K562 (cell line): ENCODE measurements around the gene FERMT1. TPM values are rescaled to one million over a fixed set of nuclear protein-coding genes. Genes with fewer than 3 reads are reported as not detected.

ENCODE experiments used
- CBFA2T3 ChIP-seq: fragments of 450-650 bp; IDR thresholded peaks from 2 replicates; pipeline ENCODE4 v1.6.1; 2017
- DPF2 ChIP-seq: fragments of 450-650 bp; IDR thresholded peaks from 2 replicates; pipeline ENCODE4 v1.6.1; 2016
- E2F3 ChIP-seq: fragments of 250-450 bp; sonication (Bioruptor Pico); IDR thresholded peaks from 2 replicates; pipeline ENCODE4 v1.4.0; 2020; ENCODE audit warnings: mild to moderate bottlenecking
- ESRRA ChIP-seq: fragments of 450-650 bp; IDR thresholded peaks from 2 replicates; pipeline ENCODE4 v1.6.1; 2014; ENCODE audit warnings: low read depth, mild to moderate bottlenecking, moderate library complexity, borderline replicate concordance
- ETV6 ChIP-seq, 3 experiments: fragments of 150-350 bp in 1 of 3; sonication (generic) in 1 of 3; formaldehyde crosslinking in 1 of 3; IDR thresholded peaks; 2 replicates each; pipeline versions ENCODE4 v1.6.1 to v1.8.0; 2014 to 2022; ENCODE audit warnings: borderline replicate concordance in 2 of 3, low read depth in 2 of 3, antibody characterized with exemption in 1 of 3, low read length in 1 of 3, mild to moderate bottlenecking in 1 of 3, missing genetic modification reagents in 1 of 3
- FOS ChIP-seq: IDR thresholded peaks from 3 replicates; pipeline ENCODE4 v1.6.1; 2011; ENCODE audit not compliant: insufficient read length; ENCODE audit errors: extremely low read depth
- HMBOX1 ChIP-seq: sonication (generic); IDR thresholded peaks from 2 replicates; pipeline ENCODE4 v1.6.1; 2016
- HNRNPK ChIP-seq: fragments of 200-400 bp; formaldehyde crosslinking; IDR thresholded peaks from one replicate; pipeline ENCODE4 v1.6.1; 2018; ENCODE audit warnings: mild to moderate bottlenecking, low read depth, low read length; ENCODE audit not compliant: poor library complexity, severe bottlenecking
- HNRNPUL1 ChIP-seq: fragments of 200-400 bp; formaldehyde crosslinking; IDR thresholded peaks from 2 replicates; pipeline ENCODE4 v1.6.1; 2017; ENCODE audit warnings: low read length
- LEF1 ChIP-seq: fragments of 450-650 bp; IDR thresholded peaks from 2 replicates; pipeline ENCODE4 v1.6.1; 2016; ENCODE audit warnings: mild to moderate bottlenecking
- MITF ChIP-seq: IDR thresholded peaks from 2 replicates; pipeline ENCODE4 v1.6.1; 2014; ENCODE audit warnings: antibody characterized with exemption
- MYC ChIP-seq, 2 experiments: fragments of 250-450 bp in 1 of 2; sonication (Bioruptor Pico) in 1 of 2; IDR thresholded peaks; 2 replicates each; pipeline versions ENCODE4 v1.5.1 to v1.6.1; 2012 to 2021; ENCODE audit warnings: low read depth in 2 of 2, borderline replicate concordance in 1 of 2, improper control_type of control experiment in 1 of 2, low read length in 1 of 2, mild to moderate bottlenecking in 1 of 2, moderate library complexity in 1 of 2
- NEUROD1 ChIP-seq: fragments of 150-350 bp; IDR thresholded peaks from 2 replicates; pipeline ENCODE4 v1.6.1; 2014; ENCODE audit warnings: borderline replicate concordance, low read length, low read depth; ENCODE audit not compliant: partially characterized antibody
- PRMT5 ChIP-seq: sonication (generic); formaldehyde crosslinking; IDR thresholded peaks from 2 replicates; pipeline ENCODE4 v1.5.0; 2020; ENCODE audit warnings: missing genetic modification reagents
- SNAPC5 ChIP-seq: fragments of 250-450 bp; sonication (Bioruptor Pico); IDR thresholded peaks from 2 replicates; pipeline ENCODE4 v1.8.0; 2021; ENCODE audit warnings: moderate library complexity, mild to moderate bottlenecking, inconsistent platforms
- TAF9B ChIP-seq: fragments of 450-650 bp; IDR thresholded peaks from 2 replicates; pipeline ENCODE4 v1.6.1; 2018; ENCODE audit warnings: mild to moderate bottlenecking; ENCODE audit not compliant: partially characterized antibody
- TRIM25 ChIP-seq: fragments of 450-650 bp; IDR thresholded peaks from 2 replicates; pipeline ENCODE4 v1.7.0; 2016; ENCODE audit warnings: borderline replicate concordance
- ZNF140 ChIP-seq: fragments of 250-450 bp; sonication (Bioruptor Pico); IDR thresholded peaks from 2 replicates; pipeline ENCODE4 v1.8.0; 2021; ENCODE audit warnings: moderate library complexity, mild to moderate bottlenecking, inconsistent platforms
- ZNF431 ChIP-seq: sonication (generic); formaldehyde crosslinking; IDR thresholded peaks from 2 replicates; pipeline ENCODE4 v1.8.0; 2022; ENCODE audit warnings: mild to moderate bottlenecking, missing genetic modification reagents
- polyA plus RNA-seq, 8 experiments: library from polyadenylated mRNA; depleted of rRNA in 4 of 8; stranded (reverse) in 5 of 8; unstranded in 3 of 8; fragments of >200 nt; fragmentation: Nextera tagmentation in 2 of 8; fragmentation: Illumina TruSeq in 1 of 8; extraction: Ambion mirVana in 2 of 8; extraction: Trizol in 1 of 8; gene quantifications; 2 replicates each; pipeline versions ENCODE4 v1.2.1 to v1.2.3, GENCODE V29; 2011 to 2014; ENCODE audit warnings: inconsistent platforms in 1 of 8, missing spikeins in 1 of 8
- total RNA-seq, 7 experiments: library from RNA; depleted of rRNA in 6 of 7; stranded (reverse); fragments of >200 nt in 6 of 7; fragmentation: Illumina TruSeq in 2 of 7; extraction: Trizol in 2 of 7; gene quantifications; 2 replicates each; pipeline versions ENCODE4 v1.2.1 to v1.2.3, GENCODE V29; 2011 to 2021; ENCODE audit warnings: low replicate concordance in 1 of 7
- TF ChIP-seq, protein P1 (sequence below): fragments of 250-450 bp; sonication (Bioruptor Pico); IDR thresholded peaks from 2 replicates; pipeline ENCODE4 v1.8.0; 2022; ENCODE audit warnings: inconsistent platforms, mild to moderate bottlenecking, moderate library complexity, borderline replicate concordance

FERMT1 gene
- total and polyA plus RNA-seq, 9 of the 15 experiments (the other 6 are each of a cell fraction or from before 2014, with no cell fraction given), result 0.07 TPM; not detected in 8

DNA sequence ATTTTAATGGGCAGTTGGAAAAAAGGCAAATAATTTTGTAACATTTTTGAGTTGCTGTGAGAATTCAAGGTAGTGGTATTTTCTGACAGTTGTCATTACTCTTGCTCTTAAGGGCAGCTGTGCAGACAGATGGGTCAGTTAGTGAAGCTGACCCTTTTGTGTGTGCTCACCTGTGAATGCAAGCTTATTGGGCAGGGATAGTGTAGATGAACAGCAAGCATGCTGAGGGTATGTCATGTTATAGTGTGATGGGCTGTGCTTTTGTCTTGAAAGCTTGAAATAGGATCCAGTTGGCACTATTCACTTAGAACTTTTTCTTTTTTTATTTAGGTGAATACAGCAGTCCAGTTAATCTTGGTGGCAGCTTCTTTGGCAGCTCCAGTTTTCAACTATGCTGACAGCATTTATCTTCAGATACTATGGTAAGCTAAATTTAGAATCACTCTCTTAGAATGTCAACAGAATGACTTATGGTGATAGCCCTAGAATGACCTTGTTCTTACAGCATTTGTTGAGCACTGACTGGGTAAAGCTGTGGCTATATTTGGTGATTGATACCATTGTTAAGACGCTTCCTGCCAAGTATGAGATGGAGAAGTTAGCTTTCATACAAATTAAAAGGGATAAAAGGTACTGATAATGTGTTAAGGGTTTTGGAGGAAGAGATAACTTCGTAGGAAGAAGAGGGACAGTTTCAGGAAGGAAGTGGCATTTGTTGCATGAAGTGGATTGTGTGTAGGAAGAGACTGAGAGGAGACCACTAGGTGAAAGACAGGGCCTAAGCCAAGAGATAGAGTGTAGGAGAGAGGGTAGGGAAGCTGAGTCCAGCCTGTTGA is 88.5 kb downstream of the FERMT1 start (continued):
- TF ChIP-seq MITF (no peak), MYC (IDR thresholded peaks at IDR 0.05; ENCODE audit: low read depth, low read length) (no peak), MYC (CRISPR knock-in tag; IDR thresholded peaks at IDR 0.05; ENCODE audit: borderline replicate concordance, low read depth) (no peak), ETV6 (IDR thresholded peaks at IDR 0.05; ENCODE audit: borderline replicate concordance in 1 of 2, low read depth in 2 of 2, low read length in 1 of 2) (peak in 1 of 2 experiments; percentile 76; a peak in 1 of 4 replicates), ETV6 (CRISPR knock-in tag; IDR thresholded peaks at IDR 0.05; ENCODE audit: borderline replicate concordance) (no peak), PRMT5 (no peak), E2F3 (CRISPR knock-in tag) (no peak), HNRNPUL1 (no peak), SNAPC5 (no peak), ZNF140 (CRISPR knock-in tag) (no peak), ZNF431 (no peak), TAF9B (no peak), TRIM25 (no peak), HMBOX1 (peak; percentile 80), DPF2 (peak; percentile 68; the same call in 1 of the 2 replicates), FOS (no peak), LEF1 (peak; percentile 62; the same call in 1 of the 2 replicates), CBFA2T3 (peak; percentile 57; the same call in 1 of the 2 replicates), HNRNPK (no peak), ESRRA (peak; percentile 11; the same call in 1 of the 2 replicates), NEUROD1 (no peak)
- TF ChIP-seq, protein P1, sequence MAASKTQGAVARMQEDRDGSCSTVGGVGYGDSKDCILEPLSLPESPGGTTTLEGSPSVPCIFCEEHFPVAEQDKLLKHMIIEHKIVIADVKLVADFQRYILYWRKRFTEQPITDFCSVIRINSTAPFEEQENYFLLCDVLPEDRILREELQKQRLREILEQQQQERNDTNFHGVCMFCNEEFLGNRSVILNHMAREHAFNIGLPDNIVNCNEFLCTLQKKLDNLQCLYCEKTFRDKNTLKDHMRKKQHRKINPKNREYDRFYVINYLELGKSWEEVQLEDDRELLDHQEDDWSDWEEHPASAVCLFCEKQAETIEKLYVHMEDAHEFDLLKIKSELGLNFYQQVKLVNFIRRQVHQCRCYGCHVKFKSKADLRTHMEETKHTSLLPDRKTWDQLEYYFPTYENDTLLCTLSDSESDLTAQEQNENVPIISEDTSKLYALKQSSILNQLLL (CRISPR knock-in tag), result no peak
